Ascending aorta (tissue), 2 donors: ENCODE measurements around the gene IFT81. TPM values are rescaled to one million over a fixed set of nuclear protein-coding genes. Genes with fewer than 3 reads are reported as not detected.
A peak's percentile ranks its signal among the peaks of the same experiment; 100 is the strongest.

Experiments
- DNase-seq, 2 donors: peaks; one replicate each; pipeline ENCODE4 v3.0.0-alpha.2; 2019; ENCODE audit warnings: low spot score in 2 of 2
- H3K27ac ChIP-seq, 2 donors: fragments of 200-600 bp; sonication (generic); one replicate each; pipeline ENCODE4 v1.5.1; 2016 to 2017; ENCODE audit warnings: mild to moderate bottlenecking in 1 of 2
- H3K27me3 ChIP-seq: fragments of 200-600 bp; sonication (generic); one replicate; pipeline ENCODE4 v1.5.1; 2017
- H3K36me3 ChIP-seq, 2 donors: fragments of 200-600 bp; sonication (generic); one replicate each; pipeline ENCODE4 v1.5.1; 2016
- H3K4me1 ChIP-seq, 2 donors: fragments of 200-600 bp; sonication (generic); one replicate each; pipeline ENCODE4 v1.5.1; 2016 to 2017; ENCODE audit warnings: mild to moderate bottlenecking in 1 of 2
- H3K4me3 ChIP-seq, 2 donors: fragments of 200-600 bp; sonication (generic); one replicate each; pipeline ENCODE4 v1.5.1; 2016 to 2017; ENCODE audit warnings: mild to moderate bottlenecking in 1 of 2
- H3K9me3 ChIP-seq, 2 donors: fragments of 200-600 bp; sonication (generic); one replicate each; pipeline ENCODE4 v1.5.1; 2016
- intact Hi-C: fragments of 100-400 bp; cut with DNase I; formaldehyde crosslinking; loops from one replicate; pipeline ENCODE4 v1.15.1; 2023
- total RNA-seq: library from RNA; depleted of rRNA; stranded (reverse); fragments of >200 nt; gene quantifications from one replicate; pipeline ENCODE4 v1.1.0, GENCODE V29; 2016
- TF ChIP-seq, protein P1 (sequence below), 3 experiments: fragments of 200-600 bp in 2 of 3; fragments of 450-650 bp in 1 of 3; sonication (generic) in 2 of 3; IDR thresholded peaks; one replicate each; pipeline ENCODE4 v1.5.1; 2016 to 2019; ENCODE audit warnings: antibody characterized with exemption in 3 of 3, mild to moderate bottlenecking in 1 of 3, moderate library complexity in 1 of 3

Gene IFT81
- total RNA-seq, 1 donor from 2014 or later, result 12.0 TPM

DNA sequence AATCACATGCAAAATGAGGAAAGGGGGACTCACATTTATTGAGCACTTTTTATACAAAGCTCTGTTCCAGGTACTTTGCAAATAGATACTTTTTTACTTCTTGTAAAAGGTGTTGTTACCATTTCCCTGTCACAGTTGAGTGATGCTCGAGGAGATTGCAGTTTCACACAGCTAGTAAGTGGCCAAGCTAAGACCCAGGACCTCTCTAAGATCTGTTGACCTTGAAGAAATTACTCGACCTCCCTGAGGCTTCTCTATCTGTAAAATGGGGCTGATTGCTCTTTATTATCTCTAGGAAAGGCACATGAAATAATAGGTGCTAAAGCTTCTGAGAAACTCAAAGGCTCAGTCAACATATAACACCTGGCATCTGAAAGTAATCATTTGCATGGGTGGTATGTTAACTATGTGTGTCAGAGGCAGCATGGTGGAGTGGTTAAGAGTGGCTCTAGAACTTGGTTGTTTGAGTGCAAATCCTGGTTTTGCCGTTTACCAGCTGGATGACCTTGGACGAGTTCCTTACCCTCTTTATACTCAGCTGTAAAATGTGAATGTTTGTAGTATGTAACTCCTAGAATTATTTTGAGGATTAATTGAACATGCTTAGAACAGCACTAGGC is 41.5 kb downstream of the IFT81 start:
- H3K27ac ChIP-seq, result no peak overlapping the region
- H3K4me3 ChIP-seq, result no peak overlapping the region
- H3K27me3 ChIP-seq, result no peaks in the 10 kb centered on the region
- intact Hi-C loops, result no loop called here
- TF ChIP-seq, protein P1, sequence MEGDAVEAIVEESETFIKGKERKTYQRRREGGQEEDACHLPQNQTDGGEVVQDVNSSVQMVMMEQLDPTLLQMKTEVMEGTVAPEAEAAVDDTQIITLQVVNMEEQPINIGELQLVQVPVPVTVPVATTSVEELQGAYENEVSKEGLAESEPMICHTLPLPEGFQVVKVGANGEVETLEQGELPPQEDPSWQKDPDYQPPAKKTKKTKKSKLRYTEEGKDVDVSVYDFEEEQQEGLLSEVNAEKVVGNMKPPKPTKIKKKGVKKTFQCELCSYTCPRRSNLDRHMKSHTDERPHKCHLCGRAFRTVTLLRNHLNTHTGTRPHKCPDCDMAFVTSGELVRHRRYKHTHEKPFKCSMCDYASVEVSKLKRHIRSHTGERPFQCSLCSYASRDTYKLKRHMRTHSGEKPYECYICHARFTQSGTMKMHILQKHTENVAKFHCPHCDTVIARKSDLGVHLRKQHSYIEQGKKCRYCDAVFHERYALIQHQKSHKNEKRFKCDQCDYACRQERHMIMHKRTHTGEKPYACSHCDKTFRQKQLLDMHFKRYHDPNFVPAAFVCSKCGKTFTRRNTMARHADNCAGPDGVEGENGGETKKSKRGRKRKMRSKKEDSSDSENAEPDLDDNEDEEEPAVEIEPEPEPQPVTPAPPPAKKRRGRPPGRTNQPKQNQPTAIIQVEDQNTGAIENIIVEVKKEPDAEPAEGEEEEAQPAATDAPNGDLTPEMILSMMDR (IDR thresholded peaks at IDR 0.05), result no peak
- no peak for DNase-seq
- H3K9me3 ChIP-seq, result no peaks in the 10 kb centered on the region
- H3K4me1 ChIP-seq, result no peaks in the 10 kb centered on the region
- H3K36me3 ChIP-seq, result peaks cover 6 to 19% of the 10 kb centered on the region in 2 donors

DNA sequence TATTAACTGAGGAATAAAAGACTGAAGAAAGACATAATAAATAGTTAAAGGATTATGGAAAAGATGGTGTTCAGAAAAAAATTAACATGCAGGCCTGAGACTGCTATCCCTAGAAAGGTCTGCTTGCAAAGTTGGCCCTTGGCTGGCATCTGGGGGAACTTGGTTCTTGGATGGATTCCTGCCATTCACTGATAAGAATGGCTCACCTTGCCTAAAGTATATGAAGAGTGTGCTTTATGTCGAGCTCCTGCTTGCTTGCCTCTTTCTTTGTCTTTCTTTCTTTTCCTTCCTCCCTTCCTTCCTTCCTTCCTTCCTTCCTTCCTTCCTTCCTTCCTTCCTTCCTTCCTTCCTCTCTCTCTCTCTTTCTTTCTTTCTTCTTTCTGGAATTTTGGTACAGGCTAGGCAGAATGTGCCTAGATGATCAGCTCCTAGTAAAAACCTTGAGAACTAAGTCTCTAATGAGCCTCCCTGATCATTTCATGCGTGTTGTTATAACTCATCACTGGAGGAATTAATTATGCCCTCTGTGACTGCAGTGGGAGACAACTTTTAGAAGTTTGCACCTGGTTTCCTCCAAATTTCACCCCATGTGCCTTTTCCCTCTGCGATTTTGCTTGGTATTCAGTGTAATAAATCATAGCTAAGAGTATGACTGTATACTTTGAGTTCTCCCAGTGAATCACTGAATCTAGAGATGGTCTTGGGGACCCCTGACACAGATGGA is 44.7 kb downstream of the IFT81 start:
- TF ChIP-seq, protein P1 (IDR thresholded peaks at IDR 0.05), result no peak
- Histone ChIP-seq H3K9me3 (no peaks in the 10 kb centered on the region), H3K27ac (no peak overlapping the region), H3K4me1 (peaks cover 0 to 8% of the 10 kb centered on the region in 2 donors), H3K36me3 (peaks cover 4 to 7% of the 10 kb centered on the region in 2 donors), H3K4me3 (no peak overlapping the region), H3K27me3 (no peaks in the 10 kb centered on the region)
- intact Hi-C loops, result no loop called here
- DNase-seq, result no peak

DNA sequence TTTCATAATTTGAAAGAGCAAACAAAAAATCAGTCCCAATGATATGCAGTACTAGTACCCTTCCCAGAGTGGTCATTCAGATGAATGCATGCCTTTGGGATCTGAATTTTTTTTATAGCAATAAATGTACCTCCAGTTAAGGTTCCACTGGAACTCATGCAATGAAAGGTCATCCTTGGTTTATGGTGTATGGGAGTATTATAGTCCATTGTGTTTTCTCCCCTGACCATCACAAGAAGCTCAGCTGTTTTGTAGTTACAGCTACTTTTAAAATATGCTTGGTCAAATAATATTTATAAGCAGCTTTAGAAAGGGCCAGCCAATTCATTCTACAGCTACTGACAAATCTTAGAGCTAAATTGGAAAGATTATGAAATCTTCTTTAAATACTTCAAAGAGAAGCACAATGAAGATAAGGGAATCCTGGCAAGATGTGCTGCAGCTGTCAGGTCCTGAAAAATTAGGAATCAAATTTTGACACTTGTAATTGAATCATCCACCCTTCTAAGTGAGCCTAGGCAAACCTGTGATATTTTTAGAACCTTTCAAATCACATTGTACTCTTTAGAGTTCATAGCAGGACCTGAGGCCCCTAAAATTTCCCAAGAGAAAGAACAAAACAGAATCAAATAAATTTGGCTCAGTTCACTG is 46.5 kb downstream of the IFT81 start:
- Histone ChIP-seq H3K36me3 (peaks cover 4 to 7% of the 10 kb centered on the region in 2 donors), H3K27ac (peak overlapping the region; percentile 36 to 43), H3K9me3 (no peaks in the 10 kb centered on the region), H3K4me1 (peaks cover 0 to 8% of the 10 kb centered on the region in 2 donors), H3K27me3 (no peaks in the 10 kb centered on the region), H3K4me3 (no peak overlapping the region)
- DNase-seq, result no peak
- TF ChIP-seq, protein P1 (IDR thresholded peaks at IDR 0.05), result no peak
- intact Hi-C loops, result no loop called here

DNA sequence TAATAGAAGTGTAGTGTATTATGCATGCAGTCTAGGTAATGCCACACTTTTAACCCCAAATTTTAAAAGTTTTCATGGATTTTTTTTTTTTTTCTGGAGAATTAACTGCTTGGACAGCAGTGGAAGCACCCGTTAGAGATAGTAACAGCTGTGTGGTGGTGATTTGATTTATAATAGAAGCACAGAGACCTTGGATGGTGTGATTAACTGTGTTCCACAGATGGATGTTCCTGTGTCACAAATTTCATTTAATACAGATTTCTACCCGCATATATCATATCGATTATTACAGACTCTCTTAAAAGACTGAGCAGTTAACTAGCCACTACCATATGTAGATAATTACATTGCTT is 47.0 kb downstream of the IFT81 start:
- H3K36me3 ChIP-seq, result peaks cover 4 to 7% of the 10 kb centered on the region in 2 donors
- no peak overlapping the region for H3K4me3 ChIP-seq
- H3K27ac ChIP-seq, result peak overlapping the region; percentile 36 to 43
- H3K9me3 ChIP-seq, result no peaks in the 10 kb centered on the region
- intact Hi-C loops, result no loop called here
- no peak for DNase-seq
- TF ChIP-seq, protein P1 (IDR thresholded peaks at IDR 0.05), result no peak
- peaks cover 0 to 8% of the 10 kb centered on the region in 2 donors for H3K4me1 ChIP-seq
- no peaks in the 10 kb centered on the region for H3K27me3 ChIP-seq

DNA sequence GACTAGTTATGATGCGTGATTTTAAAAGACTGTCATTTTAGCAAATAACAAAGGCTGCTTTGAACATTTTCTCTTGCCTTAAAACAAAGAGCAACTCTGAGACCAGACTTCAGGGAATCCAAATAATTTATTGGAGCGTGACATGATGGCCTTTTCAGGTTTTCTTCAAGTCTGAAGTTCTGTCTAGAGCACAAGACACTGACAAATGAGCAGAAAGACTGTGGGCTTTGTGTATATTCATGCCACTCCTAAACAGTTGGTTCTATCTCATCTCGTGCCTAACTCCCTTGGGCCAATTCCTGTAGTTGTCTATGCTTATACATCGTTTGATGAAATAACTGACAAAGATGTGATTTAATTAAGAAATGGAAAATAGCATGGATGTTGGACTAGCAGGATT is 47.5 kb downstream of the IFT81 start:
- Histone ChIP-seq H3K4me3 (no peak overlapping the region), H3K4me1 (peaks cover 0 to 8% of the 10 kb centered on the region in 2 donors), H3K27me3 (no peaks in the 10 kb centered on the region), H3K36me3 (peaks cover 4 to 7% of the 10 kb centered on the region in 2 donors), H3K27ac (peak overlapping the region; percentile 12 to 43), H3K9me3 (no peaks in the 10 kb centered on the region)
- no peak for DNase-seq
- TF ChIP-seq, protein P1 (IDR thresholded peaks at IDR 0.05), result no peak
- intact Hi-C loops, result no loop called here
